Glutamatergic neuron (in vitro differentiated cells): ENCODE measurements around the gene ATP6V0B. TPM values are rescaled to one million over a fixed set of nuclear protein-coding genes. Genes with fewer than 3 reads are reported as not detected.

ENCODE experiments used
- DNase-seq: peaks from one replicate; pipeline ENCODE4 v3.0.0; 2022
- H3K27ac Mint-ChIP-seq: one replicate; pipeline ENCODE4 v1.8.0; 2020; ENCODE audit warnings: mild to moderate bottlenecking, mixed read lengths, inconsistent platforms; ENCODE audit not compliant: unreplicated experiment
- H3K27me3 Mint-ChIP-seq: one replicate; pipeline ENCODE4 v1.8.0; 2020; ENCODE audit warnings: mild to moderate bottlenecking, moderate library complexity, mixed read lengths, inconsistent platforms; ENCODE audit not compliant: unreplicated experiment
- H3K36me3 Mint-ChIP-seq: one replicate; pipeline ENCODE4 v1.8.0; 2020; ENCODE audit warnings: mild to moderate bottlenecking, mixed read lengths, inconsistent platforms; ENCODE audit not compliant: unreplicated experiment
- H3K4me1 Mint-ChIP-seq: one replicate; pipeline ENCODE4 v1.8.0; 2020; ENCODE audit warnings: mild to moderate bottlenecking, low read depth, mixed read lengths, inconsistent platforms; ENCODE audit not compliant: unreplicated experiment
- H3K4me3 Mint-ChIP-seq: one replicate; pipeline ENCODE4 v1.8.0; 2020; ENCODE audit warnings: mild to moderate bottlenecking, mixed read lengths, inconsistent platforms; ENCODE audit not compliant: unreplicated experiment
- H3K9me3 Mint-ChIP-seq: one replicate; pipeline ENCODE4 v1.8.0; 2020; ENCODE audit warnings: mild to moderate bottlenecking, moderate library complexity, mixed read lengths, inconsistent platforms; ENCODE audit not compliant: unreplicated experiment
- total RNA-seq: library from RNA; stranded (reverse); fragmentation: NEBNext Ultra II Directional; extraction: Animal tissue kit (Norgen Biotek cat#: 25700); gene quantifications from one replicate; pipeline ENCODE4 v1.2.1, GENCODE V29; 2021; ENCODE audit not compliant: unreplicated experiment
- TF ChIP-seq, protein P1 (sequence below): fragments of 200-600 bp; sonication (generic); IDR thresholded peaks from one replicate; pipeline ENCODE4 v1.5.0; 2021; ENCODE audit not compliant: partially characterized antibody, unreplicated experiment

Gene ATP6V0B
- total RNA-seq, 1 donor from 2014 or later = 208 TPM

DNA sequence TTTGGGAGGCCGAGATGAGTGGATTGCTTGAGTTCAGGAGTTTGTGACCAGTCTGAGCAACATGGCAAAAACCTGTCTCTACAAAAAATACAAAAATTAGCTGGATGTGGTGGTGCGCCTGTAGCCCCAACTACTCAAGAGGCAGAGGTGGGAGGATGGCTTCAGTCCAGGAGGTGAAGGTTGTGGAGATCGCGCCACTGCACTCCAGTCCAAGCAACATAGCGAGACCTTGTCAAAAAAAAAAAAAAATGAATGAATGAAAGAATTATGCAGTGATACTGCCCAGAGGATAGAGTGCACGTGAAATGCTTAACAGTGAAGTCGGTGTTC lies 5.4 kb upstream of the ATP6V0B start:
- Mint-ChIP-seq H3K4me1 (peaks cover 6% of the 10 kb centered on the region), H3K36me3 (no peaks in the 10 kb centered on the region)
- TF ChIP-seq, protein P1, sequence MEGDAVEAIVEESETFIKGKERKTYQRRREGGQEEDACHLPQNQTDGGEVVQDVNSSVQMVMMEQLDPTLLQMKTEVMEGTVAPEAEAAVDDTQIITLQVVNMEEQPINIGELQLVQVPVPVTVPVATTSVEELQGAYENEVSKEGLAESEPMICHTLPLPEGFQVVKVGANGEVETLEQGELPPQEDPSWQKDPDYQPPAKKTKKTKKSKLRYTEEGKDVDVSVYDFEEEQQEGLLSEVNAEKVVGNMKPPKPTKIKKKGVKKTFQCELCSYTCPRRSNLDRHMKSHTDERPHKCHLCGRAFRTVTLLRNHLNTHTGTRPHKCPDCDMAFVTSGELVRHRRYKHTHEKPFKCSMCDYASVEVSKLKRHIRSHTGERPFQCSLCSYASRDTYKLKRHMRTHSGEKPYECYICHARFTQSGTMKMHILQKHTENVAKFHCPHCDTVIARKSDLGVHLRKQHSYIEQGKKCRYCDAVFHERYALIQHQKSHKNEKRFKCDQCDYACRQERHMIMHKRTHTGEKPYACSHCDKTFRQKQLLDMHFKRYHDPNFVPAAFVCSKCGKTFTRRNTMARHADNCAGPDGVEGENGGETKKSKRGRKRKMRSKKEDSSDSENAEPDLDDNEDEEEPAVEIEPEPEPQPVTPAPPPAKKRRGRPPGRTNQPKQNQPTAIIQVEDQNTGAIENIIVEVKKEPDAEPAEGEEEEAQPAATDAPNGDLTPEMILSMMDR = no peak

DNA sequence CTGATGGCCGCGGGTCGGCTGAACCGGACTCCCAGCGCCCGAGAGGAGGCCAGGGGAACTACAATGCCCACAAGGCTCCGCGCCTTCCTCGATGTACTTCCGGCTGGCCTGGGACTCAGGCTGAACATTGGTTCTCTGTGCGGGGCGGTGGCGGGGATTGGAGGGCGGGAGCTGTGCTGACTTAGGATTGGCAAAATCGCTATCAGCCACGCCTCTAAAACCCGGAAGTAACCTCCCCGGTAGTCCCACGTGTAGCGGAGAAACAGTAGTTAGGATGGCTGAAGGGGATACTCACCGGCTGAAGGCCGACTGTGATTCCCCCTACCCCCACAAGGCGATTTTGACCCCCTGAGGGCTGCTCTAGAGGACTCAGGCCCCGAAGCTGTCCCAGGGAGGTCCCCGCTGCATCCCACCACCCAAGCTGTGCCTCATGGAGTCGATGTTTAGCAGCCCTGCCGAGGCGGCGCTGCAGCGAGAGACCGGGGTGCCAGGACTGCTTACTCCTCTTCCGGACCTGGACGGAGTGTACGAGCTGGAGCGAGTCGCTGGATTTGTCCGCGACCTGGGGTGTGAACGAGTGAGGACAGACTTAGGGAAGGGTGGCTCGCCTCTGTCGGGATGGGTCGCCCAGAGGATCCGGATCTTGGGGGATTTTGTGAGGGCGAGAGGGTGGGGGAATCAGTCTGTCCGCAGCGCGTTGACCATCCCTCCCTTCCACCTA lies 4.9 kb upstream of the ATP6V0B start, which contains the start of gene DPH2:
TSS of gene DPH2 (plus strand) at position 265 of the 721 bp plus-strand sequence. CDS start at position 431, 166 bp downstream.
- Mint-ChIP-seq H3K4me3 (peak within 1 kb of the TSS; percentile 97), H3K36me3 (no peaks in the 10 kb centered on the region), H3K9me3 (peaks cover 11% of the 10 kb centered on the region), H3K27ac (peak within 1 kb of the TSS; percentile 31), H3K4me1 (peaks cover 6% of the 10 kb centered on the region), H3K27me3 (peaks cover 12% of the 10 kb centered on the region)
- DNase-seq = peak; percentile 97
- TF ChIP-seq, protein P1 = peak; percentile 58

More for the DNA sequence above, 5.4 kb upstream of the ATP6V0B start:
- peaks cover 11% of the 10 kb centered on the region for H3K9me3 Mint-ChIP-seq
- no peak for DNase-seq
- peak overlapping the region; percentile 97 for H3K4me3 Mint-ChIP-seq
- no peak overlapping the region for H3K27ac Mint-ChIP-seq
- peaks cover 12% of the 10 kb centered on the region for H3K27me3 Mint-ChIP-seq

DNA sequence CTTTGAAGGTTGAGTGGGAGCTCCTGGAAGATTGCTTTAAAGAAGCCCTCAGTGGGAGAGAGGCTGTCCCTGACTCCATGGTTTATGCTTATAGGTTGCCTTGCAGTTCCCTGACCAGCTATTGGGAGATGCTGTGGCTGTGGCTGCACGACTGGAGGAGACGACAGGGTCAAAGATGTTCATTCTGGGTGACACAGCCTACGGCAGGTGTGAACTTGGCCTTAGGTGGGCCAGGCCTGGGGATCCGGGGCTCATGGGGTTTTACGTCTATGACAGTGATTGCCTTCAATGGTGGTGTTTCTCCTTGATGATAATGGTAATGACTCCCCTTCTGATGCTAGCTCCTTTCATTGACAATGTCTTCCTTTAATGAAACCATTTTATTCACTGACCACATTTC lies 4.3 kb upstream of the ATP6V0B start:
- H3K4me1 Mint-ChIP-seq = peaks cover 6% of the 10 kb centered on the region
- no peaks in the 10 kb centered on the region for H3K36me3 Mint-ChIP-seq
- peaks cover 12% of the 10 kb centered on the region for H3K27me3 Mint-ChIP-seq
- TF ChIP-seq, protein P1 = no peak
- H3K4me3 Mint-ChIP-seq = peak overlapping the region; percentile 97
- peak overlapping the region; percentile 31 for H3K27ac Mint-ChIP-seq
- peaks cover 11% of the 10 kb centered on the region for H3K9me3 Mint-ChIP-seq
- DNase-seq = no peak

- peaks cover 11% of the 10 kb centered on the region for H3K9me3 Mint-ChIP-seq
- peak overlapping the region; percentile 97 for H3K4me3 Mint-ChIP-seq
- TF ChIP-seq, protein P1 = no peak
Observed at GRCh38 chr1:43970911-43971310, 3.8 kb upstream of the ATP6V0B start.

DNA sequence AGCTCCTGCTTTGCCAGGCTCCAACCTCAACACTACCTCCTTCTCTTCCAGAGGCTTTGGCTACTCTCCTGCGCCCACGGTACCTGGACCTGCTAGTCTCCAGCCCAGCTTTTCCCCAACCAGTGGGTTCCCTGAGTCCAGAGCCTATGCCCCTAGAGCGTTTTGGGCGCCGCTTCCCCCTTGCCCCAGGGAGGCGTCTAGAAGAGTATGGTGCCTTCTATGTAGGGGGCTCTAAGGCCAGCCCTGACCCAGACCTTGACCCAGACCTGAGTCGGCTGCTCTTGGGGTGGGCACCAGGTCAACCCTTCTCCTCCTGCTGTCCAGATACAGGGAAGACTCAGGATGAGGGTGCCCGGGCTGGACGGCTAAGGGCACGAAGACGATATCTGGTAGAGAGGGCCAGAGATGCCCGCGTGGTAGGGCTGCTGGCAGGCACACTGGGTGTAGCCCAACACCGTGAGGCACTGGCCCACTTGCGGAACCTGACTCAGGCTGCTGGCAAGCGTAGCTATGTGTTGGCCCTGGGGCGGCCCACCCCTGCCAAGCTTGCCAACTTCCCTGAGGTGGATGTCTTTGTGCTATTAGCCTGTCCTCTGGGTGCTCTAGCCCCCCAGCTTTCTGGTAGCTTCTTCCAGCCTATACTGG lies 3.3 kb upstream of the ATP6V0B start:
- DNase-seq = no peak
- no peaks in the 10 kb centered on the region for H3K36me3 Mint-ChIP-seq

More at GRCh38 chr1:43970911-43971310, 3.8 kb upstream of the ATP6V0B start:
- peaks cover 8% of the 10 kb centered on the region for H3K4me1 Mint-ChIP-seq
- peaks cover 12% of the 10 kb centered on the region for H3K27me3 Mint-ChIP-seq
- peak overlapping the region; percentile 31 for H3K27ac Mint-ChIP-seq
- no peaks in the 10 kb centered on the region for H3K36me3 Mint-ChIP-seq
- DNase-seq = no peak

More for the DNA sequence above, 3.3 kb upstream of the ATP6V0B start:
- Mint-ChIP-seq H3K4me1 (peaks cover 10% of the 10 kb centered on the region), H3K27ac (no peak overlapping the region), H3K27me3 (peaks cover 12% of the 10 kb centered on the region), H3K9me3 (peaks cover 11% of the 10 kb centered on the region), H3K4me3 (peak overlapping the region; percentile 97)
- TF ChIP-seq, protein P1 = no peak
